HL-60 (cell line): ENCODE measurements around the gene RFX7.

Experiments
- DNase-seq, 2 experiments: peaks; one replicate each; pipeline ENCODE4 v3.0.0-alpha.2; 2010 to 2020; ENCODE audit warnings: low read depth in 1 of 2, low spot score in 1 of 2
- H3K27ac ChIP-seq: fragments of 250-450 bp; sonication (Bioruptor Pico); replicated peaks from 2 replicates; pipeline ENCODE4 v1.5.1; 2020; ENCODE audit warnings: mild to moderate bottlenecking, moderate library complexity
- H3K27me3 ChIP-seq: fragments of 250-450 bp; sonication (Bioruptor Pico); 2 replicates; pipeline ENCODE4 v1.5.1; 2021; ENCODE audit warnings: mild to moderate bottlenecking, moderate library complexity; ENCODE audit not compliant: insufficient read depth, poor library complexity, severe bottlenecking
- H3K4me3 ChIP-seq: replicated peaks from 2 replicates; pipeline ENCODE4 v1.5.1; 2011; ENCODE audit warnings: mild to moderate bottlenecking, control low read depth, low read length; ENCODE audit not compliant: insufficient read depth
- GABPA ChIP-seq: IDR thresholded peaks from 2 replicates; pipeline ENCODE4 v1.6.1; 2012; ENCODE audit warnings: low read depth
- POLR2AphosphoS5 ChIP-seq: IDR thresholded peaks from 2 replicates; pipeline ENCODE4 v1.6.1; 2012; ENCODE audit warnings: low read depth
- SPI1 ChIP-seq: IDR thresholded peaks from 2 replicates; pipeline ENCODE4 v1.6.1; 2012; ENCODE audit warnings: low read depth, mild to moderate bottlenecking, borderline replicate concordance
- TF ChIP-seq, protein P1 (sequence below): IDR thresholded peaks from one replicate; pipeline ENCODE4 v1.5.1; 2011; ENCODE audit warnings: low read length, control low read depth, inconsistent platforms; ENCODE audit not compliant: insufficient read depth
- TF ChIP-seq, protein P2 (sequence below): IDR thresholded peaks from 2 replicates; pipeline ENCODE4 v1.6.1; 2012; ENCODE audit warnings: low read depth; ENCODE audit not compliant: insufficient replicate concordance

RFX7 gene

DNA sequence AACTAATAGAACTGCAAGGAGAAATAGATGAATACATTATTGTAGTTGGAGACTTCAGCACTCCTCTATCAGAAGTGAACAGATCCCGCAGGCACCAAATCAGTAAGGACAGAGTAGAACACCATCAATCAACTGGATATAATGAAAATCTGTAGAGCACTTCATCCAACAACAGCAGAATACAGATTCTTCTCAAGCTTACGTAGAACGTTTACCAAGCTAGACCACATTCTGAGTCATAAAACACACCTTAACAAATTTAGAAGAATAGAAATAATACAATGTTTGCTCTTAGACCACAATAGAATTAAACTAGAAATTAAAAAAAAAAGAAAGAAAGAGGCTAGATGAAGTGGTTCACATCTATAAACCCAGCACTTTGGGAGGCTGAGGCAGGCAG, 179.5 kb downstream of the RFX7 start:
- no peak for DNase-seq
- no peak for TF ChIP-seq SPI1
- no peak for TF ChIP-seq GABPA
- no peak for TF ChIP-seq POLR2AphosphoS5
- TF ChIP-seq, protein P1, sequence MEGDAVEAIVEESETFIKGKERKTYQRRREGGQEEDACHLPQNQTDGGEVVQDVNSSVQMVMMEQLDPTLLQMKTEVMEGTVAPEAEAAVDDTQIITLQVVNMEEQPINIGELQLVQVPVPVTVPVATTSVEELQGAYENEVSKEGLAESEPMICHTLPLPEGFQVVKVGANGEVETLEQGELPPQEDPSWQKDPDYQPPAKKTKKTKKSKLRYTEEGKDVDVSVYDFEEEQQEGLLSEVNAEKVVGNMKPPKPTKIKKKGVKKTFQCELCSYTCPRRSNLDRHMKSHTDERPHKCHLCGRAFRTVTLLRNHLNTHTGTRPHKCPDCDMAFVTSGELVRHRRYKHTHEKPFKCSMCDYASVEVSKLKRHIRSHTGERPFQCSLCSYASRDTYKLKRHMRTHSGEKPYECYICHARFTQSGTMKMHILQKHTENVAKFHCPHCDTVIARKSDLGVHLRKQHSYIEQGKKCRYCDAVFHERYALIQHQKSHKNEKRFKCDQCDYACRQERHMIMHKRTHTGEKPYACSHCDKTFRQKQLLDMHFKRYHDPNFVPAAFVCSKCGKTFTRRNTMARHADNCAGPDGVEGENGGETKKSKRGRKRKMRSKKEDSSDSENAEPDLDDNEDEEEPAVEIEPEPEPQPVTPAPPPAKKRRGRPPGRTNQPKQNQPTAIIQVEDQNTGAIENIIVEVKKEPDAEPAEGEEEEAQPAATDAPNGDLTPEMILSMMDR = no peak
- TF ChIP-seq, protein P2, sequence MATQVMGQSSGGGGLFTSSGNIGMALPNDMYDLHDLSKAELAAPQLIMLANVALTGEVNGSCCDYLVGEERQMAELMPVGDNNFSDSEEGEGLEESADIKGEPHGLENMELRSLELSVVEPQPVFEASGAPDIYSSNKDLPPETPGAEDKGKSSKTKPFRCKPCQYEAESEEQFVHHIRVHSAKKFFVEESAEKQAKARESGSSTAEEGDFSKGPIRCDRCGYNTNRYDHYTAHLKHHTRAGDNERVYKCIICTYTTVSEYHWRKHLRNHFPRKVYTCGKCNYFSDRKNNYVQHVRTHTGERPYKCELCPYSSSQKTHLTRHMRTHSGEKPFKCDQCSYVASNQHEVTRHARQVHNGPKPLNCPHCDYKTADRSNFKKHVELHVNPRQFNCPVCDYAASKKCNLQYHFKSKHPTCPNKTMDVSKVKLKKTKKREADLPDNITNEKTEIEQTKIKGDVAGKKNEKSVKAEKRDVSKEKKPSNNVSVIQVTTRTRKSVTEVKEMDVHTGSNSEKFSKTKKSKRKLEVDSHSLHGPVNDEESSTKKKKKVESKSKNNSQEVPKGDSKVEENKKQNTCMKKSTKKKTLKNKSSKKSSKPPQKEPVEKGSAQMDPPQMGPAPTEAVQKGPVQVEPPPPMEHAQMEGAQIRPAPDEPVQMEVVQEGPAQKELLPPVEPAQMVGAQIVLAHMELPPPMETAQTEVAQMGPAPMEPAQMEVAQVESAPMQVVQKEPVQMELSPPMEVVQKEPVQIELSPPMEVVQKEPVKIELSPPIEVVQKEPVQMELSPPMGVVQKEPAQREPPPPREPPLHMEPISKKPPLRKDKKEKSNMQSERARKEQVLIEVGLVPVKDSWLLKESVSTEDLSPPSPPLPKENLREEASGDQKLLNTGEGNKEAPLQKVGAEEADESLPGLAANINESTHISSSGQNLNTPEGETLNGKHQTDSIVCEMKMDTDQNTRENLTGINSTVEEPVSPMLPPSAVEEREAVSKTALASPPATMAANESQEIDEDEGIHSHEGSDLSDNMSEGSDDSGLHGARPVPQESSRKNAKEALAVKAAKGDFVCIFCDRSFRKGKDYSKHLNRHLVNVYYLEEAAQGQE = no peak
- H3K27ac ChIP-seq = no peak overlapping the region
- H3K27me3 ChIP-seq = no peaks in the 10 kb centered on the region
- H3K4me3 ChIP-seq = no peak overlapping the region

DNA sequence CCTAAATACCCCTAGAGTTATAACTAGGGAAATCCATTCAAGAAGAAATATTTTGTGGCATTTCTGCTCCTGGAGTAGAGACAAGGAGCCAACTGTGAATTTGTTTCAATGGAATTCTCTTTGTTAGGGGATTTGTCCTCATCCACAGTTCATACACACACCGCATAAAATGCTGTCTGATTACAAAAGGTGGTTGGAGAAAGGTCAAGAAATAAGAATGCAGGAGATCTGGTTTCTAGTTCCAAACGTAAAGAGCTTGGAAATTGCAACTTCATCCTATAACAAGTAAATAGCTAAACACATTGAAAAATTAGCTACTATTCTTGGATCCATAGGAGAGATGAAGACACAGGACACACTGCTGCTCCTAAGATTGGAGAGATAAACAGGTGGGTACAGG, 184.0 kb downstream of the RFX7 start:
- TF ChIP-seq, protein P2 = no peak
- TF ChIP-seq POLR2AphosphoS5 (no peak), GABPA (no peak), SPI1 (no peak)
- TF ChIP-seq, protein P1 = no peak
- Histone ChIP-seq H3K4me3 (no peak overlapping the region), H3K27me3 (no peaks in the 10 kb centered on the region), H3K27ac (no peak overlapping the region)
- no peak for DNase-seq

DNA sequence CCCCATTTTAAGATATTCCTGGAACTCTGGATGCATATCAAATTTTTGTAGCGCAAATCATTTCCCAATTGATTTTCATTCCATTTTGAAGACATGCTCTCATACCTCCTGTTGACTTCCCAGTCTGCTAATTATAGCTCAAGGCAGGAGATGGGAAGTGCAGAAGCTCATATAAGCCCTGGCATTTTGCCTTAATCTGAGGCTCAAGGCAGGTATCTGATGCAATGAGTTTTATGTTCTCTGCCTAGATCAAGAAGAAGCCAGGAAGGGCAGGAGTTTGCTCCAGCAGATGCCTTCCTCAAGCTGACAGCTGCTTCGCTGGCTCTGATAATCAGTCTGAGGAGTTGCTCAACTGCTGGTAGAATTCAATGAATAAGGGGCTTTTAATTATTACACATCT, 184.7 kb downstream of the RFX7 start:
- Histone ChIP-seq H3K27me3 (no peaks in the 10 kb centered on the region), H3K4me3 (no peak overlapping the region), H3K27ac (no peak overlapping the region)
- no peak for DNase-seq
- TF ChIP-seq SPI1 (no peak), GABPA (no peak), POLR2AphosphoS5 (no peak)
- TF ChIP-seq, protein P1 = no peak
- TF ChIP-seq, protein P2 = no peak
